Left ventricle myocardium superior (tissue), 1 donor: ENCODE results near the gene THAP2. TPM values are rescaled to one million over a fixed set of nuclear protein-coding genes. Genes with fewer than 3 reads are reported as not detected.
A peak's percentile ranks its signal among the peaks of the same experiment; 100 is the strongest.
"Not testable (repeated sequence)": the region's sequence is repeated elsewhere in the genome, so short reads cannot be mapped to it uniquely, and the experiment has no call there.

Experiments used
- ATAC-seq: fragments of 200-7000 bp; cut with Tn5 transposase; one replicate; pipeline ENCODE4 v1.9.1; 2020; ENCODE audit warnings: mild to moderate bottlenecking, moderate library complexity
- DNase-seq: peaks from one replicate; pipeline ENCODE4 v3.0.0-alpha.2; 2020
- intact Hi-C: fragments of 100-400 bp; cut with micrococcal nuclease; formaldehyde crosslinking; loops from one replicate; pipeline ENCODE4 v1.11.0; 2022
- total RNA-seq: library from RNA; stranded (reverse); fragmentation: NEBNext Ultra II Directional; extraction: Animal tissue kit (Norgen Biotek cat#: 25700); gene quantifications from one replicate; pipeline ENCODE4 v1.2.1, GENCODE V29; 2021
- donor health status: DM: no; HTN: yes; CAD: no; lungs with severe emphysema.

Gene THAP2
- total RNA-seq, 1 donor from 2014 or later, result 10.7 TPM

GRCh38 chr12:71655907-71656306, 8.2 kb upstream of the THAP2 start:
- ATAC-seq (no peak), DNase-seq (no peak)
- intact Hi-C loops, result no loop called here

GRCh38 chr12:71656740-71657139, 7.4 kb upstream of the THAP2 start:
- no peak for ATAC-seq
- intact Hi-C loops, result no loop called here
- no peak for DNase-seq

- intact Hi-C loops, result no loop called here
- DNase-seq (no peak), ATAC-seq (no peak)
Observed at GRCh38 chr12:71661977-71662530, 2.0 kb upstream of the THAP2 start.

- peak; percentile 31 for ATAC-seq
- intact Hi-C loops, result no loop called here
- DNase-seq, result peak; percentile 67
Observed at GRCh38 chr12:71662849-71663560, 1.1 kb upstream of the THAP2 start.

- intact Hi-C loops, result no loop called here
- peak; percentile 22 for ATAC-seq
- DNase-seq, result no peak
Observed at GRCh38 chr12:71664411-71665089, 449 bp downstream of the THAP2 start.

DNA sequence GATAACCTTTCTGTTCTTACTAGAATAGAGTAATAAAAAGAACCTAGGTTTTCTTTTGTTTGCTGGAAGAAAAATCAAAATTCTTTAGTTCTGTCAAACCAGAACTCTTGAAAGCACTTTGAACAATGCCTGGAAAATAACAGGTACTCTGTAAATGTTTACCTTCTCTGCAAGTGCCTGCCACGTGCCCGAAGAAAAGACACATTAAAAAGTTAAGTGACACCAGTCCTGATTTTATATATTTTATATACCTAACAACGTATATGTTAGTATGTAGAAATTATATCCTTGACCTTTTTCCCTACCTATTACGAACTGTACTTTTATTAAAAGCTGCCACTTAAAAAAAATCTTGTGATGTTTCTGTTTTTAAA, 976 bp downstream of the THAP2 start:
- DNase-seq (no peak), ATAC-seq (no peak)
- intact Hi-C loops, result no loop called here

DNA sequence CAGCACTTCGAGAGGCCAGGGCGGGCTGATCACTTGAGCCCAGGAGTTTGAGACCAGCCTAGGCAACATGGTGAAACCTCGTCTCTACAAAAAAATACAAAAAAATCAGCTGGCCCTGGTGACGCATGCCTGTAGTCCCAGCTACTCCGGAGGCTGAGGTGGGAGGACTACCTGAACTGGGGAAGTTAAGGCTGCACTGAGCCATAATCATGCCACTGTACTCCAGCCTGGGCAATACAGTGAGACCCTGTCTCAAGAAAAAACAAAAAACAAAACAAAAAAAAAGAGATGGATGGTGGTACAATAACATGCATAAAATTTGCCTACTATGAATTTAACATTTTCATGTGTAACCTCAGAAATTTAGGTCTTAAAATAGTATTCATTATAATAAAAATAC, 2.2 kb downstream of the THAP2 start:
- ATAC-seq (no peak), DNase-seq (no peak)
- intact Hi-C loops, result no loop called here

DNA sequence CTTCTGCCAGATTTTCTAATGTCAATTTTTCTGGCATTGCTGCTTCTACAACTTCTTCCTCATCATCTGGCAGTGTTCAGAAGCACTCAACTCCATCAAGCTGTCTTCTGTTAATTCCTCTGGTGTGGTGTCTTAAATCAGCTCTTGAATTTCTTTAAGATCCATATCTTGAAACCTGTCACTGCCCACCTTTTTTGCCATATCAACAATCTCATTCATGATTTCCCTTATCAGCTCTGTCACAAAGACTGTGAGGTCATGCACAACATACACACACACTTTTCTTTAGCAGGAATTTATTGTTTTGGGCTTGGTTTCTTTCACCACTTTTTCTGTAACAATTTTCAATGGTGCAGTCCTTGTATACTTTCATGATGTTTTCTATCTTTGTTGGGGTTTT, 7.2 kb downstream of the THAP2 start:
- DNase-seq (no peak), ATAC-seq (no peak)
- intact Hi-C loops, result no loop called here

DNA sequence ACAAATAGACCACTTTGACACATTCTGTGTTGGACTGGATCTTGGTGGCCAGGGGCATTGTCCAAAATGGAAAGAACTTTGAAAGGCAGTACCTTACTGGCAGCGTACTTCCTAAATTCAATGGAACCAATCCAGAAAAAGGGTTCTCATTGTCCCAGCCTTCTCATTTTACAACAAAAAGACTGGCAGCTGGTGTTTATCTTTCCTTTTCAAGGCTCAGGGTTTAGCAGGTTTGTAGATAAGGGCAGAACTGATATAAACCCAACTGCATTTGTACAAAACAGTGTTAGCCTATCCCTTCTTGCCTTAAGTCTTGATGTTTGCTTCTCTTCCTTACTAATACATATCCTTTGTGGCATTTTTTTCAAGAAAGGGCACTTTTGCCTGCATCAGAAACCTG, 7.7 kb downstream of the THAP2 start:
- intact Hi-C loops, result no loop called here
- no peak for ATAC-seq
- no peak for DNase-seq

DNA sequence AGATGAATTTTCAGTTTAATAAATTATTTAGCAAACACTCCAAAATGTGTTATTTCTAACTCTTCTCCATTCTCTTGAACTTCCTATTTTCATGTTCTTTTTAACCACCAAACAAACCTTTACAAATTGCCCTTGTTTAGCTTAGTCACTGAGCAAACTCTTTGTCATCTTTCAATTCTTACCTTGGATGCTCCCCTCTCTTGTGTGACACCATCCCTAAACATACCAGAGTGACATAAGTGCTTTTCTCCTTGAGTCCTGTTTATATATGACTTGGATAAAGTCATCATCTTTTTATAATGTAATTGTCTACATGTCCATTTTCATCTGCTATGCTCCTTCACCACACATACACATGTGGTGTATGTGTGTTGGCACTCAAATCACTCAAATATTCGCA, 18.4 kb downstream of the THAP2 start:
- no peak for ATAC-seq
- intact Hi-C loops, result no loop called here

DNA sequence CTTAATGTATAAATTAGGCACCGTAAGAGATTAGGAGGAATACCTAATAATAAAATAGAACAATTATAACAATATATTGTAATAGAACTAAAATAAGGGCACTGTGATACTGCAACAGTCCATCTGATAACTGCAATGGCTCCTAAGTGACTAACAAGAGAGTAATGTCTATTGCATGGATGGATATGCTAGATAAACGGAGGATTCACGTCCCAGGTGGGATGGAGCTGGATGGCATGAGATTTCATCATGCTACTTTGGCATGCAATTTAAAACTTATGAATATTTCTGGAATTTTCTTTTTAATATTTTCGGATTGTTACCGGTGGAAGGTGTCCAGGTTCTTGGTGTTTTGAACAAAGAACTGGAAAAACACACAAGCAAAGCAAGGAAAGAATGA, 19.5 kb downstream of the THAP2 start:
- intact Hi-C loops, result no loop called here
- no peak for ATAC-seq
- no peak for DNase-seq

More for the DNA sequence above, 18.4 kb downstream of the THAP2 start:
- DNase-seq, result no peak

DNA sequence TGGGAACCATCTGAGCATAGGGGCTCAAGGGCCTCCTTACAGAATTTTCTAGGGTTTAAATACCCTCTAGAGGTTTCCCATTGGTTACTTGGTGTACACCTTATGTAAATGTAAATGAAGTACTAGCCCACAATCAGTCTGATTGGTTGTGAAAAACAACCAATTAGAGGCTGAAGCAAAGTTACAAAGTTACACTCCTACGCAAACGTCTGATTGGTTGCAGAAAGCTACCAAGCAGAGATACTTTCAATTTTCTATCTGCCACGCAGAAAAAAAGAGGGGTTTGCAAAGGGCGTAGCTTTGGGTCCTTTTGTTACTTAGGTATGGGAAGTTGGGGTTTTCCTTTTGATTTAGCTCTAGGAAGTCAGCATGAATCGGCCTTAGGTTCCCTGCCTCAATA, 20.0 kb downstream of the THAP2 start:
- DNase-seq (no peak), ATAC-seq (no peak)
- intact Hi-C loops, result no loop called here

DNA sequence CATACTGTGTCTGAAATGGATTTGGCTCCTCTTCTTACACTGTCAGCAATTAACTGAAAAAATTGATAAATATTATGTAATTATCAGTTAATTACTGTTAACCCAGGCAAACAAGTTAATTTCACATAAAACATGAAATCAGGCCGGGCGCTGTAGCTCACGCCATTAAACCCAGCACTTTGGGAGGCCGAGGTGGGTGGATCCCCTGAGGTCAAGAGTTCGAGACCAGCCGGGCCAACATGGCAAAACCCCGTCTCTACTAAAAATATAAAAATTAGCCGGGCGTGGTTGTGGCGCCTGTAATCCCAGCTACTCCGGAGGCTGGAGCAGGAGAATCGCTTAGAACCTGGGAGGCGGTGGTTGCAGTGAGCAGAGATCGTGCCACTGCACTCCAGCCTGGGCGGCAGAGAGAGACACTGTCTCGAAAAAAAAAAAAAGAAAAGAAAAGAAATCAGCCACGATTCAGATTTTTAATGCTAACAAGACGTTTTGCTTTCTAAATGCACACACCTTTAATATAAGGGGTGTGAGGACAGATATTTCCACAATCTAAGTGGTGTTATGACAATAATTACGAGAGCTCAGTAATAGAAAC, 21.3 kb downstream of the THAP2 start:
- peak; percentile 12 for ATAC-seq
- intact Hi-C loops, result no loop called here
- DNase-seq, result no peak

DNA sequence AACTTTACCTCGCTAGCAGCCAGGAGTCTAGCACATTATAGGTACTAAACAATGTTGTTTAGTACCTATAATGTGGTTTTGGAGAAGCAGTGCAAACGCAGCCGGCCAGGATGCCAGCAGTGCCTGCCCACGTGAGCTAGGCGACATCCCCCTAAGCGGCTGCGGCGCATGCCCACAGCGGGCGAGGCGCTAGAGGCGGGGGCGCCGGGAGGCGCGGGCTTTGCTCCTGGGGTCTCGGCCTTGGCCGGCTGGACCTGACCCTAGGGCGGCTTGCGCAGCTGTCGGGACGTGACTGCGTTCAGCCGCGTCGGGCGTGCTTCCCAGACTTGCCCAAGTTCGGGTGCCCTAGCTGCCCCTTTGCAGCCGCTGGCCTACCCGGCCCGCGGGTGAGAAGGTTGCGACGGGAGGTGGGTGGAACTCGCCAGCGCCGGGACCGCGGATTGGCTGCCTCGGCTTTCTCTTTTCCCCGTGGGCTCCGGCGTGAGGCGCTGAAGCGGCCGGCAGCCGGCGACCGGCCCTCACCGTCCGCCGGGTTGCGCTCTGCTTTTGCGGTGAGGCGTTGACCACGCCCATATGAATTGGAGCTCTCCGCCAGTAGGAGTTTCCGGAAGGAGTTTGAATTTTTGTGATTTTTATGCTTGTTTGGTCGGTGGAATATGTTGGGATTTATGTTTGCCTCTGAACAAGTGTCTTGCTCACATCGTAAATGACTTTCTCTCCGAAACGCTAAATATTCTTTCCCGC, 22.0 kb downstream of the THAP2 start, which contains the start of gene TMEM19:
Gene TMEM19, plus strand, starts transcription at position 169 of the 744 bp plus-strand sequence. CDS start 599 bp downstream, outside the sequence.
- intact Hi-C loops, result no loop called here
- DNase-seq (peak; percentile 95), ATAC-seq (peak; percentile 99)

GRCh38 chr12:71686658-71687025, 22.5 kb downstream of the THAP2 start:
- DNase-seq, result no peak
- no peak for ATAC-seq
- intact Hi-C loops, result no loop called here

GRCh38 chr12:71687172-71687571, 23.1 kb downstream of the THAP2 start:
- ATAC-seq, DNase-seq, intact Hi-C loops: not testable (repeated sequence)

GRCh38 chr12:71688961-71689570, 25.0 kb downstream of the THAP2 start:
- DNase-seq, result no peak
- no peak for ATAC-seq
- intact Hi-C loops, result no loop called here

- no peak for ATAC-seq
- DNase-seq, result no peak
- intact Hi-C loops, result no loop called here
Observed at GRCh38 chr12:71691504-71692129, 27.5 kb downstream of the THAP2 start.

- ATAC-seq, result no peak
- DNase-seq, result no peak
- intact Hi-C loops, result no loop called here
Observed at GRCh38 chr12:71693126-71693525, 29.0 kb downstream of the THAP2 start.
